HepG2 (cell line): Measurements from ENCODE around the gene OTUD4. TPM values are rescaled to one million over a fixed set of nuclear protein-coding genes. Genes with fewer than 3 reads are reported as not detected.

ENCODE experiments used
- GZF1 ChIP-seq: sonication (generic); formaldehyde crosslinking; IDR thresholded peaks from 2 replicates; pipeline ENCODE4 v1.5.1; 2020; ENCODE audit warnings: mild to moderate bottlenecking, missing genetic modification reagents
- KMT2B ChIP-seq: IDR thresholded peaks from 2 replicates; pipeline ENCODE4 v1.6.1; 2016; ENCODE audit warnings: missing genetic modification reagents, missing compliant biosample characterization
- NFRKB ChIP-seq: fragments of 450-650 bp; IDR thresholded peaks from 2 replicates; pipeline ENCODE4 v1.6.1; 2017
- NONO ChIP-seq, 2 experiments: fragments of 450-650 bp in 1 of 2; sonication (generic) in 1 of 2; formaldehyde crosslinking in 1 of 2; IDR thresholded peaks in 1 of 2; conservative IDR thresholded peaks in 1 of 2; 2 replicates each; pipeline versions ENCODE4 v1.6.1 to v1.8.0; 2017 to 2022; ENCODE audit warnings: mild to moderate bottlenecking in 1 of 2, missing genetic modification reagents in 1 of 2, moderate library complexity in 1 of 2
- NR2F1 ChIP-seq, 2 experiments: fragments of 450-650 bp in 1 of 2; formaldehyde crosslinking in 1 of 2; IDR thresholded peaks; 2 replicates each; pipeline versions ENCODE4 v1.5.0 to v1.6.1; 2016 to 2020; ENCODE audit warnings: mild to moderate bottlenecking in 1 of 2, missing compliant biosample characterization in 1 of 2, missing genetic modification reagents in 1 of 2, moderate library complexity in 1 of 2
- ONECUT2 ChIP-seq: sonication (generic); formaldehyde crosslinking; IDR thresholded peaks from 2 replicates; pipeline ENCODE4 v1.4.0; 2020; ENCODE audit warnings: missing genetic modification reagents
- PHF8 ChIP-seq: sonication (generic); formaldehyde crosslinking; IDR thresholded peaks from 2 replicates; pipeline ENCODE4 v1.5.0; 2020; ENCODE audit warnings: missing genetic modification reagents
- RBM39 ChIP-seq: fragments of 200-400 bp; formaldehyde crosslinking; IDR thresholded peaks from one replicate; pipeline ENCODE4 v1.6.1; 2018; ENCODE audit warnings: antibody characterized with exemption, mild to moderate bottlenecking, low read depth, low read length; ENCODE audit not compliant: poor library complexity, severe bottlenecking
- RXRA ChIP-seq: sonication (generic); formaldehyde crosslinking; IDR thresholded peaks from 2 replicates; pipeline ENCODE4 v1.5.1; 2020; ENCODE audit warnings: missing genetic modification reagents
- TARDBP ChIP-seq: sonication (generic); formaldehyde crosslinking; IDR thresholded peaks from 2 replicates; pipeline ENCODE4 v1.8.0; 2022; ENCODE audit warnings: mild to moderate bottlenecking, missing genetic modification reagents
- ZFP36L2 ChIP-seq: sonication (generic); formaldehyde crosslinking; IDR thresholded peaks from 2 replicates; pipeline ENCODE4 v1.4.0; 2020; ENCODE audit warnings: missing genetic modification reagents
- ZMYM3 ChIP-seq: sonication (generic); formaldehyde crosslinking; IDR thresholded peaks from 2 replicates; pipeline ENCODE4 v1.5.1; 2020; ENCODE audit warnings: mild to moderate bottlenecking, missing genetic modification reagents
- ZNF10 ChIP-seq: sonication (generic); formaldehyde crosslinking; IDR thresholded peaks from 2 replicates; pipeline ENCODE4 v1.4.0; 2020; ENCODE audit warnings: mild to moderate bottlenecking, low read depth, missing genetic modification reagents, borderline replicate concordance
- ZNF430 ChIP-seq: sonication (generic); formaldehyde crosslinking; IDR thresholded peaks from 2 replicates; pipeline ENCODE4 v1.9.0; 2021; ENCODE audit warnings: mild to moderate bottlenecking, missing genetic modification reagents
- ZNF44 ChIP-seq: sonication (generic); formaldehyde crosslinking; IDR thresholded peaks from 2 replicates; pipeline ENCODE4 v1.5.1; 2020; ENCODE audit warnings: mild to moderate bottlenecking, missing genetic modification reagents
- ZNF546 ChIP-seq: sonication (generic); formaldehyde crosslinking; conservative IDR thresholded peaks from 2 replicates; pipeline ENCODE4 v1.8.1; 2023; ENCODE audit warnings: mild to moderate bottlenecking, missing genetic modification reagents
- ZNF614 ChIP-seq: IDR thresholded peaks from 2 replicates; pipeline ENCODE4 v1.6.1; 2018; ENCODE audit warnings: missing biosample characterization, missing genetic modification reagents, inconsistent platforms, borderline replicate concordance
- polyA plus RNA-seq, 8 experiments: library from polyadenylated mRNA; depleted of rRNA in 3 of 8; stranded (reverse) in 7 of 8; unstranded in 1 of 8; fragments of >200 nt; fragmentation: Illumina TruSeq in 4 of 8; extraction: Trizol in 4 of 8; gene quantifications; 2 replicates each; pipeline versions ENCODE4 v1.2.1 to v1.2.3, GENCODE V29; 2011 to 2016; ENCODE audit warnings: low read depth in 4 of 8, missing spikeins in 1 of 8, mixed read lengths in 1 of 8; ENCODE audit not compliant: insufficient read depth in 1 of 8
- total RNA-seq, 5 experiments: library from RNA; depleted of rRNA; stranded (reverse); fragments of >200 nt; fragmentation: Illumina TruSeq; extraction: Trizol; gene quantifications; 2 replicates each; pipeline ENCODE4 v1.2.3, GENCODE V29; 2016; ENCODE audit warnings: low read depth in 1 of 5
- TF ChIP-seq, protein P1 (sequence below): sonication (generic); formaldehyde crosslinking; IDR thresholded peaks from 2 replicates; pipeline ENCODE4 v1.9.0; 2021; ENCODE audit warnings: missing genetic modification reagents, mild to moderate bottlenecking, borderline replicate concordance
- TF ChIP-seq, protein P2 (sequence below): sonication (generic); formaldehyde crosslinking; IDR thresholded peaks from 2 replicates; pipeline ENCODE4 v1.4.0; 2020; ENCODE audit warnings: missing genetic modification reagents; ENCODE audit errors: not compliant biosample characterization
- TF ChIP-seq, protein P3 (sequence below), 2 experiments: sonication (generic) in 1 of 2; formaldehyde crosslinking in 1 of 2; IDR thresholded peaks; 2 replicates each; pipeline versions ENCODE4 v1.4.0 to v1.6.1; 2018 to 2020; ENCODE audit warnings: missing genetic modification reagents in 2 of 2, borderline replicate concordance in 1 of 2, low read depth in 1 of 2, mild to moderate bottlenecking in 1 of 2, missing biosample characterization in 1 of 2
- TF ChIP-seq, protein P4 (sequence below): sonication (generic); formaldehyde crosslinking; IDR thresholded peaks from 2 replicates; pipeline ENCODE4 v1.4.0; 2020; ENCODE audit warnings: missing genetic modification reagents, borderline replicate concordance

OTUD4 gene
- total and polyA plus RNA-seq, 2 of the 13 experiments (the other 11 are each of a cell fraction or from before 2014, with no cell fraction given), result 16.1 to 18.0 TPM

DNA sequence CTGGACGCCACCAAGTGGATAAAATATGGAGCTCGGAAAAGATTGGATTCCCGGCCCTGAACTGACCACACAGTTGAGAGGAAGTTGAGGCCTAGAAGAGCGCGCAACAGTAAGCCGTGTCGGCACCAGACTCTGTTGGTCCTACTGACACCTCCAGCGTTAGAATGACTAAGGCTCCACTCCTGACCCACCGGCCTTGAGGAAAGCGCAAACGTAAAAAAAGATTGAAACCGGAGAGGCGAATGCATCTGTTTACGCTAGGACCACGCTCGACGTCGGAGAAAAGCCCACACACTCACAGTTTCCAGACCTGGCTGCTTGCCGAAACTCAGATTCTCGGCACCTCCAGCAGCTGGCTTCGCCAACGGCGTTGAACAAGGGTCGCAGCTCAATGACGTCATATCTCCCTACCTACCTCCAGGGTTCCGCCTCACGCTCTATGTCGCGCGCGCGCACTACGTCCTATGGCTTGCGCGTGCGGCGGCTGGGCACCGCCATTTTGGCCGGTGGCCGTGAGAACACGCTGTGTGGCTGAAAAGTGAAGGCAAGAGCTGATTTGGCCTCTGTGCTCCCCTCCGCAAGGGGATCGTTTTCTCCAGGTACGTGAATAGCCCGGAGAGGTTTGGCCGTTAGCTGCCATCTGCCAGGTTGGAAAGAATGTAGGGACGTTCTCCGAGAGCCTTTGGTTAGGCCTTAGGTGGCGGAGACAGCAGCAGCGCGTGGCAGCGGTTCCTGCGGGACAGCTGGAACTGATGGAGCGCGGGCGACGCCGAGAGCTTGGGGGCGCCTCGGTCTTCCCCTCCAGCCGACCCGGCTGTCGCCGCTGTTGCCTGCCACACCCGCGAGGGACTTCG lies 82.3 kb downstream of the OTUD4 start, which contains the start of the genes ABCE1 and ANAPC10 (continued):
- peak; percentile 97 for TF ChIP-seq PHF8 (CRISPR knock-in tag)
- TF ChIP-seq NONO (IDR thresholded peaks at IDR 0.05), result no peak
- TF ChIP-seq NONO (CRISPR knock-in tag; conservative IDR thresholded peaks at IDR 0.05), result peak; percentile 90
- TF ChIP-seq RBM39, result peak; percentile 68
- peak; percentile 78; the same call in 1 of the 2 replicates for TF ChIP-seq ZNF546 (CRISPR knock-in tag)
- TF ChIP-seq ZNF44, result peak; percentile 77; the same call in 1 of the 2 replicates
- TF ChIP-seq ZNF10, result no peak
- TF ChIP-seq ZNF614 (CRISPR knock-in tag), result peak; percentile 70; the same call in 1 of the 2 replicates
- TF ChIP-seq, protein P1, sequence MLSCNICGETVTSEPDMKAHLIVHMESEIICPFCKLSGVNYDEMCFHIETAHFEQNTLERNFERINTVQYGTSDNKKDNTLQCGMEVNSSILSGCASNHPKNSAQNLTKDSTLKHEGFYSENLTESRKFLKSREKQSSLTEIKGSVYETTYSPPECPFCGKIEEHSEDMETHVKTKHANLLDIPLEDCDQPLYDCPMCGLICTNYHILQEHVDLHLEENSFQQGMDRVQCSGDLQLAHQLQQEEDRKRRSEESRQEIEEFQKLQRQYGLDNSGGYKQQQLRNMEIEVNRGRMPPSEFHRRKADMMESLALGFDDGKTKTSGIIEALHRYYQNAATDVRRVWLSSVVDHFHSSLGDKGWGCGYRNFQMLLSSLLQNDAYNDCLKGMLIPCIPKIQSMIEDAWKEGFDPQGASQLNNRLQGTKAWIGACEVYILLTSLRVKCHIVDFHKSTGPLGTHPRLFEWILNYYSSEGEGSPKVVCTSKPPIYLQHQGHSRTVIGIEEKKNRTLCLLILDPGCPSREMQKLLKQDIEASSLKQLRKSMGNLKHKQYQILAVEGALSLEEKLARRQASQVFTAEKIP, result no peak
- peak; percentile 80; the same call in 1 of the 2 replicates for TF ChIP-seq GZF1
- no peak for TF ChIP-seq NR2F1 (CRISPR knock-in tag; IDR thresholded peaks at IDR 0.05)
- no peak for TF ChIP-seq ONECUT2 (CRISPR knock-in tag)
- peak; percentile 93 for TF ChIP-seq ZNF430 (CRISPR knock-in tag)
- TF ChIP-seq KMT2B (CRISPR knock-in tag), result peak; percentile 99
- peak; percentile 82 for TF ChIP-seq NFRKB
- TF ChIP-seq ZFP36L2 (CRISPR knock-in tag), result no peak
- TF ChIP-seq TARDBP (CRISPR knock-in tag), result peak; percentile 79; the same call in 1 of the 2 replicates
- TF ChIP-seq, protein P2, sequence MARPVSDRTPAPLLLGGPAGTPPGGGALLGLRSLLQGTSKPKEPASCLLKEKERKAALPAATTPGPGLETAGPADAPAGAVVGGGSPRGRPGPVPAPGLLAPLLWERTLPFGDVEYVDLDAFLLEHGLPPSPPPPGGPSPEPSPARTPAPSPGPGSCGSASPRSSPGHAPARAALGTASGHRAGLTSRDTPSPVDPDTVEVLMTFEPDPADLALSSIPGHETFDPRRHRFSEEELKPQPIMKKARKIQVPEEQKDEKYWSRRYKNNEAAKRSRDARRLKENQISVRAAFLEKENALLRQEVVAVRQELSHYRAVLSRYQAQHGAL (CRISPR knock-in tag), result no peak
- TF ChIP-seq RXRA (CRISPR knock-in tag), result peak; percentile 75
- TF ChIP-seq, protein P3, sequence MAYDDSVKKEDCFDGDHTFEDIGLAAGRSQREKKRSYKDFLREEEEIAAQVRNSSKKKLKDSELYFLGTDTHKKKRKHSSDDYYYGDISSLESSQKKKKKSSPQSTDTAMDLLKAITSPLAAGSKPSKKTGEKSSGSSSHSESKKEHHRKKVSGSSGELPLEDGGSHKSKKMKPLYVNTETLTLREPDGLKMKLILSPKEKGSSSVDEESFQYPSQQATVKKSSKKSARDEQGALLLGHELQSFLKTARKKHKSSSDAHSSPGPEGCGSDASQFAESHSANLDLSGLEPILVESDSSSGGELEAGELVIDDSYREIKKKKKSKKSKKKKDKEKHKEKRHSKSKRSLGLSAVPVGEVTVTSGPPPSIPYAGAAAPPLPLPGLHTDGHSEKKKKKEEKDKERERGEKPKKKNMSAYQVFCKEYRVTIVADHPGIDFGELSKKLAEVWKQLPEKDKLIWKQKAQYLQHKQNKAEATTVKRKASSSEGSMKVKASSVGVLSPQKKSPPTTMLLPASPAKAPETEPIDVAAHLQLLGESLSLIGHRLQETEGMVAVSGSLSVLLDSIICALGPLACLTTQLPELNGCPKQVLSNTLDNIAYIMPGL (CRISPR knock-in tag; IDR thresholded peaks at IDR 0.05; ENCODE audit: borderline replicate concordance in 1 of 2, low read depth in 1 of 2), result peak; percentile 84 to 96; a peak in 3 of 4 replicates
- TF ChIP-seq, protein P4, sequence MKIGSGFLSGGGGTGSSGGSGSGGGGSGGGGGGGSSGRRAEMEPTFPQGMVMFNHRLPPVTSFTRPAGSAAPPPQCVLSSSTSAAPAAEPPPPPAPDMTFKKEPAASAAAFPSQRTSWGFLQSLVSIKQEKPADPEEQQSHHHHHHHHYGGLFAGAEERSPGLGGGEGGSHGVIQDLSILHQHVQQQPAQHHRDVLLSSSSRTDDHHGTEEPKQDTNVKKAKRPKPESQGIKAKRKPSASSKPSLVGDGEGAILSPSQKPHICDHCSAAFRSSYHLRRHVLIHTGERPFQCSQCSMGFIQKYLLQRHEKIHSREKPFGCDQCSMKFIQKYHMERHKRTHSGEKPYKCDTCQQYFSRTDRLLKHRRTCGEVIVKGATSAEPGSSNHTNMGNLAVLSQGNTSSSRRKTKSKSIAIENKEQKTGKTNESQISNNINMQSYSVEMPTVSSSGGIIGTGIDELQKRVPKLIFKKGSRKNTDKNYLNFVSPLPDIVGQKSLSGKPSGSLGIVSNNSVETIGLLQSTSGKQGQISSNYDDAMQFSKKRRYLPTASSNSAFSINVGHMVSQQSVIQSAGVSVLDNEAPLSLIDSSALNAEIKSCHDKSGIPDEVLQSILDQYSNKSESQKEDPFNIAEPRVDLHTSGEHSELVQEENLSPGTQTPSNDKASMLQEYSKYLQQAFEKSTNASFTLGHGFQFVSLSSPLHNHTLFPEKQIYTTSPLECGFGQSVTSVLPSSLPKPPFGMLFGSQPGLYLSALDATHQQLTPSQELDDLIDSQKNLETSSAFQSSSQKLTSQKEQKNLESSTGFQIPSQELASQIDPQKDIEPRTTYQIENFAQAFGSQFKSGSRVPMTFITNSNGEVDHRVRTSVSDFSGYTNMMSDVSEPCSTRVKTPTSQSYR (CRISPR knock-in tag), result peak; percentile 52; the same call in 1 of the 2 replicates
- no peak for TF ChIP-seq ZMYM3 (CRISPR knock-in tag)
